ENCODE data around the gene SEMA3C.

- TF ChIP-seq, protein P1, sequence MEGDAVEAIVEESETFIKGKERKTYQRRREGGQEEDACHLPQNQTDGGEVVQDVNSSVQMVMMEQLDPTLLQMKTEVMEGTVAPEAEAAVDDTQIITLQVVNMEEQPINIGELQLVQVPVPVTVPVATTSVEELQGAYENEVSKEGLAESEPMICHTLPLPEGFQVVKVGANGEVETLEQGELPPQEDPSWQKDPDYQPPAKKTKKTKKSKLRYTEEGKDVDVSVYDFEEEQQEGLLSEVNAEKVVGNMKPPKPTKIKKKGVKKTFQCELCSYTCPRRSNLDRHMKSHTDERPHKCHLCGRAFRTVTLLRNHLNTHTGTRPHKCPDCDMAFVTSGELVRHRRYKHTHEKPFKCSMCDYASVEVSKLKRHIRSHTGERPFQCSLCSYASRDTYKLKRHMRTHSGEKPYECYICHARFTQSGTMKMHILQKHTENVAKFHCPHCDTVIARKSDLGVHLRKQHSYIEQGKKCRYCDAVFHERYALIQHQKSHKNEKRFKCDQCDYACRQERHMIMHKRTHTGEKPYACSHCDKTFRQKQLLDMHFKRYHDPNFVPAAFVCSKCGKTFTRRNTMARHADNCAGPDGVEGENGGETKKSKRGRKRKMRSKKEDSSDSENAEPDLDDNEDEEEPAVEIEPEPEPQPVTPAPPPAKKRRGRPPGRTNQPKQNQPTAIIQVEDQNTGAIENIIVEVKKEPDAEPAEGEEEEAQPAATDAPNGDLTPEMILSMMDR (IDR thresholded peaks at IDR 0.05; ENCODE audit: poor library complexity) = no peak
- TF ChIP-seq EZH2phosphoT487 (IDR thresholded peaks at IDR 0.05; ENCODE audit: low read depth, severe bottlenecking, unreplicated experiment) (no peak), EZH2 (IDR thresholded peaks at IDR 0.05; ENCODE audit: borderline replicate concordance) (no peak)
Observed at GRCh38 chr7:80819503-80819902, 99.3 kb downstream of the SEMA3C start.
